ENCODE results near the gene NTF4.

DNA sequence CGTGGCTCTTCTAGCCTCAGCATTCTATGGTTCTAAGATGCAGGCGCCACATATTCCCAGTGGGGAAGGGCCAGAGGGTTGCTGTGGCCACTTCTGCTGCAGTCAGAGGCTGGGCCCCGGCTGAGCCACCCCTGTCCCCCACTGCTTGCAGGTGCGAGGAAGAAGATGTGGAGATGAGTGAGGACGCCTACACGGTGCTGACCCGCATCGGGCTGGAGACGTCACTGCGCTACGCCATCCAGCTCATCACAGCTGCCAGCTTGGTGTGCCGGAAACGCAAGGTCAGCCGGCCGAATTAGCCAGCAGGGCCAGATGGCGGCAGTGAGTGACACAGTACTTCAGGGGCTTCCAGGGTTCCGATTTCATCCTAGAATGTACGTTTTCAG is 49.8 kb downstream of the NTF4 start:
- TF ChIP-seq, protein P1, sequence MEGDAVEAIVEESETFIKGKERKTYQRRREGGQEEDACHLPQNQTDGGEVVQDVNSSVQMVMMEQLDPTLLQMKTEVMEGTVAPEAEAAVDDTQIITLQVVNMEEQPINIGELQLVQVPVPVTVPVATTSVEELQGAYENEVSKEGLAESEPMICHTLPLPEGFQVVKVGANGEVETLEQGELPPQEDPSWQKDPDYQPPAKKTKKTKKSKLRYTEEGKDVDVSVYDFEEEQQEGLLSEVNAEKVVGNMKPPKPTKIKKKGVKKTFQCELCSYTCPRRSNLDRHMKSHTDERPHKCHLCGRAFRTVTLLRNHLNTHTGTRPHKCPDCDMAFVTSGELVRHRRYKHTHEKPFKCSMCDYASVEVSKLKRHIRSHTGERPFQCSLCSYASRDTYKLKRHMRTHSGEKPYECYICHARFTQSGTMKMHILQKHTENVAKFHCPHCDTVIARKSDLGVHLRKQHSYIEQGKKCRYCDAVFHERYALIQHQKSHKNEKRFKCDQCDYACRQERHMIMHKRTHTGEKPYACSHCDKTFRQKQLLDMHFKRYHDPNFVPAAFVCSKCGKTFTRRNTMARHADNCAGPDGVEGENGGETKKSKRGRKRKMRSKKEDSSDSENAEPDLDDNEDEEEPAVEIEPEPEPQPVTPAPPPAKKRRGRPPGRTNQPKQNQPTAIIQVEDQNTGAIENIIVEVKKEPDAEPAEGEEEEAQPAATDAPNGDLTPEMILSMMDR (IDR thresholded peaks at IDR 0.05), result no peak
- TF ChIP-seq, protein P2, sequence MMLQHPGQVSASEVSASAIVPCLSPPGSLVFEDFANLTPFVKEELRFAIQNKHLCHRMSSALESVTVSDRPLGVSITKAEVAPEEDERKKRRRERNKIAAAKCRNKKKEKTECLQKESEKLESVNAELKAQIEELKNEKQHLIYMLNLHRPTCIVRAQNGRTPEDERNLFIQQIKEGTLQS (CRISPR knock-in tag; conservative IDR thresholded peaks at IDR 0.05), result no peak
- TF ChIP-seq TP53 (CRISPR knock-in tag; IDR thresholded peaks at IDR 0.05), result no peak
- no peak for TF ChIP-seq CREM (CRISPR knock-in tag; IDR thresholded peaks at IDR 0.05)
- no peak for TF ChIP-seq IRF2 (CRISPR knock-in tag; IDR thresholded peaks at IDR 0.05; ENCODE audit: borderline replicate concordance, low read depth)
- TF ChIP-seq RELA (CRISPR knock-in tag; IDR thresholded peaks at IDR 0.05; ENCODE audit: borderline replicate concordance), result no peak
- TF ChIP-seq TEAD1 (CRISPR knock-in tag; IDR thresholded peaks at IDR 0.05), result no peak
- no peak for TF ChIP-seq CBFB (CRISPR knock-in tag; IDR thresholded peaks at IDR 0.05; ENCODE audit: low read depth)
- TF ChIP-seq KAT7 (CRISPR knock-in tag; IDR thresholded peaks at IDR 0.05; ENCODE audit: borderline replicate concordance), result no peak
- TF ChIP-seq, protein P3, sequence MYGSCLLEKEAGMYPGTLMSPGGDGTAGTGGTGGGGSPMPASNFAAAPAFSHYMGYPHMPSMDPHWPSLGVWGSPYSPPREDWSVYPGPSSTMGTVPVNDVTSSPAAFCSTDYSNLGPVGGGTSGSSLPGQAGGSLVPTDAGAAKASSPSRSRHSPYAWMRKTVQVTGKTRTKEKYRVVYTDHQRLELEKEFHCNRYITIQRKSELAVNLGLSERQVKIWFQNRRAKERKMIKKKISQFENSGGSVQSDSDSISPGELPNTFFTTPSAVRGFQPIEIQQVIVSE (CRISPR knock-in tag; IDR thresholded peaks at IDR 0.05; ENCODE audit: borderline replicate concordance), result no peak
- TF ChIP-seq, protein P4, sequence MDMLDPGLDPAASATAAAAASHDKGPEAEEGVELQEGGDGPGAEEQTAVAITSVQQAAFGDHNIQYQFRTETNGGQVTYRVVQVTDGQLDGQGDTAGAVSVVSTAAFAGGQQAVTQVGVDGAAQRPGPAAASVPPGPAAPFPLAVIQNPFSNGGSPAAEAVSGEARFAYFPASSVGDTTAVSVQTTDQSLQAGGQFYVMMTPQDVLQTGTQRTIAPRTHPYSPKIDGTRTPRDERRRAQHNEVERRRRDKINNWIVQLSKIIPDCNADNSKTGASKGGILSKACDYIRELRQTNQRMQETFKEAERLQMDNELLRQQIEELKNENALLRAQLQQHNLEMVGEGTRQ (CRISPR knock-in tag; IDR thresholded peaks at IDR 0.05), result no peak
